WTC11 (cell line): ENCODE data around the gene ARL1. TPM values are rescaled to one million over a fixed set of nuclear protein-coding genes. Genes with fewer than 3 reads are reported as not detected.

ENCODE experiments used
- ATAC-seq: fragments of 200-7000 bp; cut with Tn5 transposase; 2 replicates; pipeline ENCODE4 v1.10.0; 2021; ENCODE audit warnings: mild to moderate bottlenecking, moderate library complexity
- CTCF ChIA-PET: fragments of 300-600 bp; sonication (Branson Sonifier 250); formaldehyde crosslinking; loops from one replicate; lab custom pipeline; 2021; ENCODE audit warnings: antibody characterized with exemption; lab: Charles Lee
- POLR2A ChIA-PET: fragments of 350-600 bp; sonication (Branson Sonifier 250); formaldehyde crosslinking; loops from one replicate; lab custom pipeline; 2021; ENCODE audit warnings: antibody characterized with exemption; lab: Charles Lee
- DNase-seq: peaks from one replicate; pipeline ENCODE4 v3.0.0; 2021; ENCODE audit warnings: low spot score
- H3K27ac Mint-ChIP-seq: 2 replicates; pipeline ENCODE4 v1.8.0; 2021; ENCODE audit warnings: mixed read lengths
- H3K27me3 Mint-ChIP-seq: 2 replicates; pipeline ENCODE4 v1.8.0; 2021; ENCODE audit warnings: low read depth, mild to moderate bottlenecking, moderate library complexity, mixed read lengths
- H3K36me3 Mint-ChIP-seq: 2 replicates; pipeline ENCODE4 v1.8.0; 2021; ENCODE audit warnings: mixed read lengths
- H3K4me1 Mint-ChIP-seq: 2 replicates; pipeline ENCODE4 v1.8.0; 2022; ENCODE audit warnings: mixed read lengths
- H3K4me3 Mint-ChIP-seq: 2 replicates; pipeline ENCODE4 v1.8.0; 2021; ENCODE audit warnings: mild to moderate bottlenecking, moderate library complexity, mixed read lengths
- H3K9me3 Mint-ChIP-seq: 2 replicates; pipeline ENCODE4 v1.8.0; 2021; ENCODE audit warnings: mixed read lengths
- EMX1 ChIP-seq: fragments of 250-450 bp; sonication (Bioruptor Pico); IDR thresholded peaks from 2 replicates; pipeline ENCODE4 v1.8.0; 2021; ENCODE audit warnings: mild to moderate bottlenecking
- ETV6 ChIP-seq: sonication (generic); formaldehyde crosslinking; IDR thresholded peaks from 2 replicates; pipeline ENCODE4 v1.8.1; 2022; ENCODE audit warnings: mild to moderate bottlenecking, missing genetic modification reagents
- FOXJ3 ChIP-seq: sonication (generic); formaldehyde crosslinking; IDR thresholded peaks from 2 replicates; pipeline ENCODE4 v1.9.0; 2021; ENCODE audit warnings: missing genetic modification reagents, mild to moderate bottlenecking, borderline replicate concordance
- GABPB1 ChIP-seq: sonication (generic); formaldehyde crosslinking; IDR thresholded peaks from 2 replicates; pipeline ENCODE4 v1.8.1; 2023; ENCODE audit warnings: mild to moderate bottlenecking, missing genetic modification reagents
- JAZF1 ChIP-seq: fragments of 250-450 bp; sonication (Bioruptor Pico); IDR thresholded peaks from 2 replicates; pipeline ENCODE4 v1.9.0; 2021; ENCODE audit warnings: moderate library complexity, mild to moderate bottlenecking, inconsistent platforms
- MXD4 ChIP-seq: fragments of 250-450 bp; sonication (Bioruptor Pico); IDR thresholded peaks from 2 replicates; pipeline ENCODE4 v1.8.0; 2021; ENCODE audit warnings: mild to moderate bottlenecking, moderate library complexity, borderline replicate concordance
- NFATC4 ChIP-seq: fragments of 250-450 bp; sonication (Bioruptor Pico); IDR thresholded peaks from 2 replicates; pipeline ENCODE4 v1.9.0; 2021; ENCODE audit warnings: mild to moderate bottlenecking
- NFE2L1 ChIP-seq: sonication (generic); formaldehyde crosslinking; IDR thresholded peaks from 2 replicates; pipeline ENCODE4 v1.8.1; 2023; ENCODE audit warnings: missing genetic modification reagents
- NR3C1 ChIP-seq: sonication (generic); formaldehyde crosslinking; conservative IDR thresholded peaks from 2 replicates; pipeline ENCODE4 v1.8.1; 2023; ENCODE audit warnings: low read depth, mild to moderate bottlenecking, missing genetic modification reagents
- OVOL2 ChIP-seq: fragments of 250-450 bp; sonication (Bioruptor Pico); IDR thresholded peaks from 2 replicates; pipeline ENCODE4 v1.9.0; 2021; ENCODE audit warnings: mild to moderate bottlenecking, borderline replicate concordance
- RELA ChIP-seq: sonication (generic); formaldehyde crosslinking; IDR thresholded peaks from 2 replicates; pipeline ENCODE4 v1.8.1; 2022; ENCODE audit warnings: missing genetic modification reagents, mild to moderate bottlenecking, borderline replicate concordance
- SMAD3 ChIP-seq: sonication (generic); formaldehyde crosslinking; IDR thresholded peaks from 2 replicates; pipeline ENCODE4 v1.8.0; 2022; ENCODE audit warnings: missing genetic modification reagents, mild to moderate bottlenecking, borderline replicate concordance
- SOX15 ChIP-seq: fragments of 250-450 bp; sonication (Bioruptor Pico); IDR thresholded peaks from 2 replicates; pipeline ENCODE4 v1.9.0; 2021; ENCODE audit warnings: mild to moderate bottlenecking
- SP1 ChIP-seq: sonication (generic); formaldehyde crosslinking; conservative IDR thresholded peaks from 2 replicates; pipeline ENCODE4 v1.8.1; 2022; ENCODE audit warnings: missing genetic modification reagents
- TCF7 ChIP-seq: sonication (generic); formaldehyde crosslinking; IDR thresholded peaks from 2 replicates; pipeline ENCODE4 v1.8.0; 2022; ENCODE audit warnings: mild to moderate bottlenecking, low read depth, missing genetic modification reagents, moderate library complexity
- ZNF219 ChIP-seq: sonication (generic); formaldehyde crosslinking; IDR thresholded peaks from 2 replicates; pipeline ENCODE4 v1.8.0; 2023; ENCODE audit warnings: missing genetic modification reagents, mild to moderate bottlenecking, borderline replicate concordance
- ZNF232 ChIP-seq: sonication (generic); formaldehyde crosslinking; IDR thresholded peaks from 2 replicates; pipeline ENCODE4 v1.8.0; 2022; ENCODE audit warnings: mild to moderate bottlenecking, missing genetic modification reagents
- ZNF671 ChIP-seq: fragments of 250-450 bp; sonication (Bioruptor Pico); IDR thresholded peaks from 2 replicates; pipeline ENCODE4 v1.8.0; 2021; ENCODE audit warnings: mild to moderate bottlenecking
- total RNA-seq: library from RNA; stranded (reverse); gene quantifications from 3 replicates; pipeline ENCODE4 v1.2.3, GENCODE V29; 2021
- TF ChIP-seq, protein P1 (sequence below): fragments of 250-450 bp; sonication (Bioruptor Pico); IDR thresholded peaks from 2 replicates; pipeline ENCODE4 v1.9.0; 2021; ENCODE audit warnings: moderate library complexity, mild to moderate bottlenecking, inconsistent platforms, borderline replicate concordance
- TF ChIP-seq, protein P2 (sequence below): sonication (generic); formaldehyde crosslinking; IDR thresholded peaks from 2 replicates; pipeline ENCODE4 v1.8.1; 2023; ENCODE audit warnings: mild to moderate bottlenecking, missing genetic modification reagents, moderate library complexity
- TF ChIP-seq, protein P3 (sequence below): sonication (generic); formaldehyde crosslinking; IDR thresholded peaks from 2 replicates; pipeline ENCODE4 v1.8.0; 2023; ENCODE audit warnings: missing genetic modification reagents
- TF ChIP-seq, protein P4 (sequence below): sonication (generic); formaldehyde crosslinking; IDR thresholded peaks from 2 replicates; pipeline ENCODE4 v1.8.0; 2022; ENCODE audit warnings: mild to moderate bottlenecking, missing genetic modification reagents
- TF ChIP-seq, protein P5 (sequence below): fragments of 250-450 bp; sonication (Bioruptor Pico); IDR thresholded peaks from 2 replicates; pipeline ENCODE4 v1.9.0; 2021; ENCODE audit warnings: mild to moderate bottlenecking
- TF ChIP-seq, protein P6 (sequence below): sonication (generic); formaldehyde crosslinking; IDR thresholded peaks from 2 replicates; pipeline ENCODE4 v1.8.1; 2022; ENCODE audit warnings: mild to moderate bottlenecking, moderate library complexity, missing genetic modification reagents
- TF ChIP-seq, protein P7 (sequence below): fragments of 250-450 bp; sonication (Bioruptor Pico); IDR thresholded peaks from 2 replicates; pipeline ENCODE4 v1.8.0; 2021; ENCODE audit warnings: mild to moderate bottlenecking
- TF ChIP-seq, protein P8 (sequence below): sonication (generic); formaldehyde crosslinking; IDR thresholded peaks from 2 replicates; pipeline ENCODE4 v1.8.0; 2022; ENCODE audit warnings: mild to moderate bottlenecking, missing genetic modification reagents
- TF ChIP-seq, protein P9 (sequence below): sonication (generic); formaldehyde crosslinking; IDR thresholded peaks from 2 replicates; pipeline ENCODE4 v1.8.1; 2022; ENCODE audit warnings: missing genetic modification reagents, borderline replicate concordance

The ARL1 gene
- total RNA-seq, 1 experiment from 2014 or later: 67.8 TPM

DNA sequence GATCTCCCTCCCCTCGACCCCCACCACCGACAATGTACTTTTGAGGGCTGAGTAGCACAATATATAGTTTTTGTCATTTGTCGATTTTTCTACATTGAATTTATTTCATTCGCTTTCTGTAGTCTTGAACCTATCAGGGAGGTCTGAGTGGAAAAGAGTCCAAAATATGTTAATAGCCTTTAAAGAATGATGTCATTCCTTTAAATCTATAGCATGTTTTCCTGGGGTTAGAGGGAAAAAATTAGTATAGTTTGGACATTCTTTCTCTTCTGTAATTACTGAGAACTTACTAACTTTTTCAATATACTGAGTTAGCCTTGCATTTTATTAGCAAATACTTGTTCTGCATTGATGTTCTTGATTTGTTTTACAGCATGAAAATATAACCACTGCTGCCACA, 55.9 kb downstream of the ARL1 start:
- no peaks in the 10 kb centered on the region for H3K27me3 Mint-ChIP-seq
- TF ChIP-seq TCF7: no peak
- no peak for TF ChIP-seq NFE2L1
- TF ChIP-seq NR3C1 (CRISPR knock-in tag): no peak
- no peak for TF ChIP-seq RELA
- TF ChIP-seq ZNF671: no peak
- no peak for TF ChIP-seq SP1 (CRISPR knock-in tag)
- TF ChIP-seq SMAD3 (CRISPR knock-in tag): no peak
- TF ChIP-seq, protein P1, sequence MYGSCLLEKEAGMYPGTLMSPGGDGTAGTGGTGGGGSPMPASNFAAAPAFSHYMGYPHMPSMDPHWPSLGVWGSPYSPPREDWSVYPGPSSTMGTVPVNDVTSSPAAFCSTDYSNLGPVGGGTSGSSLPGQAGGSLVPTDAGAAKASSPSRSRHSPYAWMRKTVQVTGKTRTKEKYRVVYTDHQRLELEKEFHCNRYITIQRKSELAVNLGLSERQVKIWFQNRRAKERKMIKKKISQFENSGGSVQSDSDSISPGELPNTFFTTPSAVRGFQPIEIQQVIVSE (CRISPR knock-in tag): no peak
- no peak for TF ChIP-seq ZNF219 (CRISPR knock-in tag)
- DNase-seq (no peak), ATAC-seq (no peak)
- no peak overlapping the region for H3K4me3 Mint-ChIP-seq
- no peaks in the 10 kb centered on the region for H3K9me3 Mint-ChIP-seq
- peaks cover 61% of the 10 kb centered on the region for H3K36me3 Mint-ChIP-seq
- H3K27ac Mint-ChIP-seq: no peak overlapping the region
- CTCF ChIA-PET: no interaction called here
- POLR2A ChIA-PET: no interaction called here
- H3K4me1 Mint-ChIP-seq: no peaks in the 10 kb centered on the region

DNA sequence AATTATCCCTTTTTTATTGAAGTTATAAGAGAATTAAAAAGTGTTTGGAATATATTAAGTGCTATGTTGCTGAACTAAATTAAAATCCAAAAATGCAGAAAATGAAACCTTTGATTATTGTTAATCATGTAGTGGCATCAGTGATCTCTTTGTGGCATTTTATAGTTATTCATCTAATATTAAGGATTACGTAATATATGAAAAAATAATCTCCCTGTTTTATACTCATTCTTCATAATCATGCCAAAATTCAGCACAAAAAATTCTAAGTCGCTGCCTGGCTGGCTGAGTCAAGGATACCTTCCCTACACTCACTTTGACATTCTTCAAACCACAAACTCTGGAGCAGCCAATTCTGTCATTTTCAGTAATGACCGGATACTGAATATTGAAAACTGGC, 63.7 kb downstream of the ARL1 start:
- ATAC-seq: no peak
- POLR2A ChIA-PET: no interaction called here
- no peak for TF ChIP-seq GABPB1 (CRISPR knock-in tag)
- TF ChIP-seq, protein P2, sequence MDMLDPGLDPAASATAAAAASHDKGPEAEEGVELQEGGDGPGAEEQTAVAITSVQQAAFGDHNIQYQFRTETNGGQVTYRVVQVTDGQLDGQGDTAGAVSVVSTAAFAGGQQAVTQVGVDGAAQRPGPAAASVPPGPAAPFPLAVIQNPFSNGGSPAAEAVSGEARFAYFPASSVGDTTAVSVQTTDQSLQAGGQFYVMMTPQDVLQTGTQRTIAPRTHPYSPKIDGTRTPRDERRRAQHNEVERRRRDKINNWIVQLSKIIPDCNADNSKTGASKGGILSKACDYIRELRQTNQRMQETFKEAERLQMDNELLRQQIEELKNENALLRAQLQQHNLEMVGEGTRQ (CRISPR knock-in tag): no peak
- TF ChIP-seq, protein P3, sequence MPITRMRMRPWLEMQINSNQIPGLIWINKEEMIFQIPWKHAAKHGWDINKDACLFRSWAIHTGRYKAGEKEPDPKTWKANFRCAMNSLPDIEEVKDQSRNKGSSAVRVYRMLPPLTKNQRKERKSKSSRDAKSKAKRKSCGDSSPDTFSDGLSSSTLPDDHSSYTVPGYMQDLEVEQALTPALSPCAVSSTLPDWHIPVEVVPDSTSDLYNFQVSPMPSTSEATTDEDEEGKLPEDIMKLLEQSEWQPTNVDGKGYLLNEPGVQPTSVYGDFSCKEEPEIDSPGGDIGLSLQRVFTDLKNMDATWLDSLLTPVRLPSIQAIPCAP (CRISPR knock-in tag): no peak
- TF ChIP-seq, protein P4, sequence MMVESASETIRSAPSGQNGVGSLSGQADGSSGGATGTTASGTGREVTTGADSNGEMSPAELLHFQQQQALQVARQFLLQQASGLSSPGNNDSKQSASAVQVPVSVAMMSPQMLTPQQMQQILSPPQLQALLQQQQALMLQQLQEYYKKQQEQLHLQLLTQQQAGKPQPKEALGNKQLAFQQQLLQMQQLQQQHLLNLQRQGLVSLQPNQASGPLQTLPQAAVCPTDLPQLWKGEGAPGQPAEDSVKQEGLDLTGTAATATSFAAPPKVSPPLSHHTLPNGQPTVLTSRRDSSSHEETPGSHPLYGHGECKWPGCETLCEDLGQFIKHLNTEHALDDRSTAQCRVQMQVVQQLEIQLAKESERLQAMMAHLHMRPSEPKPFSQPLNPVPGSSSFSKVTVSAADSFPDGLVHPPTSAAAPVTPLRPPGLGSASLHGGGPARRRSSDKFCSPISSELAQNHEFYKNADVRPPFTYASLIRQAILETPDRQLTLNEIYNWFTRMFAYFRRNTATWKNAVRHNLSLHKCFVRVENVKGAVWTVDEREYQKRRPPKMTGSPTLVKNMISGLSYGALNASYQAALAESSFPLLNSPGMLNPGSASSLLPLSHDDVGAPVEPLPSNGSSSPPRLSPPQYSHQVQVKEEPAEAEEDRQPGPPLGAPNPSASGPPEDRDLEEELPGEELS (CRISPR knock-in tag): no peak
- no peak for TF ChIP-seq NFE2L1
- TF ChIP-seq, protein P5, sequence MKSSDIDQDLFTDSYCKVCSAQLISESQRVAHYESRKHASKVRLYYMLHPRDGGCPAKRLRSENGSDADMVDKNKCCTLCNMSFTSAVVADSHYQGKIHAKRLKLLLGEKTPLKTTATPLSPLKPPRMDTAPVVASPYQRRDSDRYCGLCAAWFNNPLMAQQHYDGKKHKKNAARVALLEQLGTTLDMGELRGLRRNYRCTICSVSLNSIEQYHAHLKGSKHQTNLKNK (CRISPR knock-in tag): no peak
- TF ChIP-seq, protein P6, sequence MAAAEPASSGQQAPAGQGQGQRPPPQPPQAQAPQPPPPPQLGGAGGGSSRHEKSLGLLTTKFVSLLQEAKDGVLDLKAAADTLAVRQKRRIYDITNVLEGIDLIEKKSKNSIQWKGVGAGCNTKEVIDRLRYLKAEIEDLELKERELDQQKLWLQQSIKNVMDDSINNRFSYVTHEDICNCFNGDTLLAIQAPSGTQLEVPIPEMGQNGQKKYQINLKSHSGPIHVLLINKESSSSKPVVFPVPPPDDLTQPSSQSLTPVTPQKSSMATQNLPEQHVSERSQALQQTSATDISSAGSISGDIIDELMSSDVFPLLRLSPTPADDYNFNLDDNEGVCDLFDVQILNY (CRISPR knock-in tag): no peak
- TF ChIP-seq ETV6 (CRISPR knock-in tag): no peak
- TF ChIP-seq MXD4 (CRISPR knock-in tag): no peak
- no peak for TF ChIP-seq NFATC4 (CRISPR knock-in tag)
- TF ChIP-seq, protein P7, sequence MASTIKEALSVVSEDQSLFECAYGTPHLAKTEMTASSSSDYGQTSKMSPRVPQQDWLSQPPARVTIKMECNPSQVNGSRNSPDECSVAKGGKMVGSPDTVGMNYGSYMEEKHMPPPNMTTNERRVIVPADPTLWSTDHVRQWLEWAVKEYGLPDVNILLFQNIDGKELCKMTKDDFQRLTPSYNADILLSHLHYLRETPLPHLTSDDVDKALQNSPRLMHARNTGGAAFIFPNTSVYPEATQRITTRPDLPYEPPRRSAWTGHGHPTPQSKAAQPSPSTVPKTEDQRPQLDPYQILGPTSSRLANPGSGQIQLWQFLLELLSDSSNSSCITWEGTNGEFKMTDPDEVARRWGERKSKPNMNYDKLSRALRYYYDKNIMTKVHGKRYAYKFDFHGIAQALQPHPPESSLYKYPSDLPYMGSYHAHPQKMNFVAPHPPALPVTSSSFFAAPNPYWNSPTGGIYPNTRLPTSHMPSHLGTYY (CRISPR knock-in tag): no peak
- no peak for TF ChIP-seq FOXJ3
- TF ChIP-seq OVOL2 (CRISPR knock-in tag): no peak
- TF ChIP-seq, protein P8, sequence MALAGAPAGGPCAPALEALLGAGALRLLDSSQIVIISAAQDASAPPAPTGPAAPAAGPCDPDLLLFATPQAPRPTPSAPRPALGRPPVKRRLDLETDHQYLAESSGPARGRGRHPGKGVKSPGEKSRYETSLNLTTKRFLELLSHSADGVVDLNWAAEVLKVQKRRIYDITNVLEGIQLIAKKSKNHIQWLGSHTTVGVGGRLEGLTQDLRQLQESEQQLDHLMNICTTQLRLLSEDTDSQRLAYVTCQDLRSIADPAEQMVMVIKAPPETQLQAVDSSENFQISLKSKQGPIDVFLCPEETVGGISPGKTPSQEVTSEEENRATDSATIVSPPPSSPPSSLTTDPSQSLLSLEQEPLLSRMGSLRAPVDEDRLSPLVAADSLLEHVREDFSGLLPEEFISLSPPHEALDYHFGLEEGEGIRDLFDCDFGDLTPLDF: no peak
- no peak for TF ChIP-seq ZNF232 (CRISPR knock-in tag)
- no peak for TF ChIP-seq EMX1
- TF ChIP-seq, protein P9, sequence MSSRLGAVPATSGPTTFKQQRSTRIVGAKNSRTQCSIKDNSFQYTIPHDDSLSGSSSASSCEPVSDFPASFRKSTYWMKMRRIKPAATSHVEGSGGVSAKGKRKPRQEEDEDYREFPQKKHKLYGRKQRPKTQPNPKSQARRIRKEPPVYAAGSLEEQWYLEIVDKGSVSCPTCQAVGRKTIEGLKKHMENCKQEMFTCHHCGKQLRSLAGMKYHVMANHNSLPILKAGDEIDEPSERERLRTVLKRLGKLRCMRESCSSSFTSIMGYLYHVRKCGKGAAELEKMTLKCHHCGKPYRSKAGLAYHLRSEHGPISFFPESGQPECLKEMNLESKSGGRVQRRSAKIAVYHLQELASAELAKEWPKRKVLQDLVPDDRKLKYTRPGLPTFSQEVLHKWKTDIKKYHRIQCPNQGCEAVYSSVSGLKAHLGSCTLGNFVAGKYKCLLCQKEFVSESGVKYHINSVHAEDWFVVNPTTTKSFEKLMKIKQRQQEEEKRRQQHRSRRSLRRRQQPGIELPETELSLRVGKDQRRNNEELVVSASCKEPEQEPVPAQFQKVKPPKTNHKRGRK (CRISPR knock-in tag): no peak
- no peak for TF ChIP-seq SOX15 (CRISPR knock-in tag)
- TF ChIP-seq JAZF1 (CRISPR knock-in tag): no peak
- TF ChIP-seq, all 79 proteins: peak for 0
- Mint-ChIP-seq H3K27me3 (no peaks in the 10 kb centered on the region), H3K36me3 (peaks cover 47% of the 10 kb centered on the region), H3K4me1 (no peaks in the 10 kb centered on the region), H3K27ac (no peak overlapping the region), H3K9me3 (no peaks in the 10 kb centered on the region), H3K4me3 (no peak overlapping the region)
- no peak for DNase-seq
- CTCF ChIA-PET: no interaction called here
